Activated naive CD4-positive, alpha-beta T cell treated with anti-CD3 and anti-CD28 coated beads, Interleukin-2, amount 50 U/mL, for 24 hours (primary cell): ENCODE data around the gene ITGB1BP1.

Experiments
- H3K27ac Mint-ChIP-seq: one replicate; pipeline ENCODE4 v1.8.0; 2021; ENCODE audit warnings: mild to moderate bottlenecking, mixed read lengths
- H3K27me3 Mint-ChIP-seq: one replicate; pipeline ENCODE4 v1.8.0; 2021; ENCODE audit warnings: mixed read lengths
- H3K36me3 Mint-ChIP-seq: one replicate; pipeline ENCODE4 v1.8.0; 2021; ENCODE audit warnings: mixed read lengths
- H3K4me1 Mint-ChIP-seq: one replicate; pipeline ENCODE4 v1.8.0; 2021; ENCODE audit warnings: mixed read lengths
- H3K4me3 Mint-ChIP-seq: one replicate; pipeline ENCODE4 v1.8.0; 2021; ENCODE audit warnings: mild to moderate bottlenecking, mixed read lengths
- H3K9me3 Mint-ChIP-seq: one replicate; pipeline ENCODE4 v1.8.0; 2021; ENCODE audit warnings: mixed read lengths

The ITGB1BP1 gene

DNA sequence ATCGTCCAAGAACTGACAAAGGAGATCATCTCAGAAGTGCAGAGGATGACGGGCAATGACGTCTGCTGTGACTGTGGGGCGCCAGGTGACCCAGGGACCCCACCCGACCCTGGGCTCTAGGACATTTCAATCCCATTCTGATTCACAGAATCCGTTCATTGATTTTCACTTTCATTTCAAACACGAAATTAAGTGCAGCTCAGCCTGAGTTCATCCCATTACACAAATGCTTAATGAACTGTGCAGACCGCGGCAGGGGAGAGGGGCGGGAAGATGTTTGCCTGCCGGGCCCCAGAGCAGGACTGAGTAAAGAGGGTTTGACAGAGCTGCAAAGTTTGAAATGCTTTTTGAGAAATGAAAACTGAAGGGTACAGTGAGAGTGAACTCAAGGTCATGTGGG lies 67.1 kb downstream of the ITGB1BP1 start:
- Mint-ChIP-seq H3K4me3 (no peak overlapping the region), H3K9me3 (no peaks in the 10 kb centered on the region), H3K36me3 (no peaks in the 10 kb centered on the region), H3K27ac (no peak overlapping the region), H3K27me3 (peaks cover 3% of the 10 kb centered on the region), H3K4me1 (no peaks in the 10 kb centered on the region)

DNA sequence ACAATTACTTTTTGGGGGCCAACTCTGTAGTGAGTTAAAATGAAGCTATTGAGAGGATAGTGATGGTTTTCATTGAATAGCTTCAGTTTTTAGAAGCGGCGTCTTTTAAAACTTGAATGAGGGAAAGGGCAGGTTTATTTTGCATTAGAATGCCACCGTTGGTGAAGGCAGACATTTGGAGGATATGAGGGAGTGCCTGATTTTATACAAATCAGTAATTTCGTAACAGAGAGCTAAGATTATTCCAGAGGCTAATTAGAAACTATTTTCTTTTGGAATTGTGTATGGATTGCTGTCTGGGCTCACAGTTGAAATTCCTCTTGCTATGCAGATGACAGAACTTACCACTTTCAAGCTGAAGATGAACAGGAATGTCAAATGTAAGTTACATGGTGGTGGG lies 67.6 kb downstream of the ITGB1BP1 start:
- H3K27ac Mint-ChIP-seq = no peak overlapping the region
- no peak overlapping the region for H3K4me3 Mint-ChIP-seq
- no peaks in the 10 kb centered on the region for H3K36me3 Mint-ChIP-seq
- no peaks in the 10 kb centered on the region for H3K9me3 Mint-ChIP-seq
- peaks cover 5% of the 10 kb centered on the region for H3K27me3 Mint-ChIP-seq
- H3K4me1 Mint-ChIP-seq = no peaks in the 10 kb centered on the region

DNA sequence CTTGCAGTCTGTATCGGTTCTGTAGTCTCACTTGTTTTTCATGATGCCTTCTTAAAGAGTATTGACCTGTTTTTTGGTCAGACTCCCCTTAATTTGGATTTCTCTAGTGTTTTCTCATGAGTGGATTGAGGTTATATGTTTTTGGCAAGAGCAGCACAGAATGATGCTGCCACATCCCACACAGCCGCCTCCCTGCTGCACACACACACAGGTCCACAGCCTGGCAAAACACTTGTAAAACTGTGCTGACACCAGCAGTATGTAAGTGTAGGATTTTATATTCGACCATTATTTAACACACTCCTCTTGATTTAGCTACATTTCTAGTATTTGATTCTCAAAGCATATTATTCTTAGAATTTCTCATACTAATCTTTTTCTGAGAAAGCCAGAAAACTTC lies 68.1 kb downstream of the ITGB1BP1 start:
- Mint-ChIP-seq H3K27ac (no peak overlapping the region), H3K36me3 (no peaks in the 10 kb centered on the region), H3K4me1 (no peaks in the 10 kb centered on the region), H3K4me3 (no peak overlapping the region), H3K27me3 (peaks cover 5% of the 10 kb centered on the region), H3K9me3 (no peaks in the 10 kb centered on the region)

DNA sequence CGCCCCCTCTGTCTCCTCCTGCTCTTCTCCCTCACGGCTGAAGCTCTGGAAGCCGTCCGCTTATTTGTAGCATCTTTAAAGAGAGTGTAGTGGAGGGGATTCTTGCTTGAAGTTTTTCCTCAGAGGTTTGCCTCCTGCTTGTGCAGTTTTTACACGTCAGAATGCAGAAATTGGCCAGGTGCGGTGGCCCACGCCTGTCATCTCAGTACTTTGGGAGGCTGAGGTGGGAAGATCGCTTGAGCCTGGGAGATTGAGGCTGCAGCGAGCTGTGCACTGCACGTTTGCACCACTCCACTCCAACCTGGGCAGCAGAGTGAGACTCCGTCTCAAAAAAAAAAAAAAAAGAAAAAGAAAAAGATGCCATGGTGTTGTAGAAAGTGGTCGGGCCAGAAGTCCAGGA lies 69.0 kb downstream of the ITGB1BP1 start:
- no peaks in the 10 kb centered on the region for H3K4me1 Mint-ChIP-seq
- no peaks in the 10 kb centered on the region for H3K9me3 Mint-ChIP-seq
- no peak overlapping the region for H3K27ac Mint-ChIP-seq
- no peak overlapping the region for H3K4me3 Mint-ChIP-seq
- peaks cover 5% of the 10 kb centered on the region for H3K27me3 Mint-ChIP-seq
- H3K36me3 Mint-ChIP-seq = no peaks in the 10 kb centered on the region
